GM12891 (cell line): ENCODE results near the gene SLC5A1.

Source experiments
- PAX5 ChIP-seq: IDR thresholded peaks from 2 replicates; pipeline ENCODE4 v1.6.1; 2011; ENCODE audit warnings: low read length, moderate library complexity, mild to moderate bottlenecking; ENCODE audit not compliant: insufficient read depth, severe bottlenecking
- TAF1 ChIP-seq: IDR thresholded peaks from 2 replicates; pipeline ENCODE4 v1.6.1; 2011; ENCODE audit warnings: low read depth, low read length, control low read depth

DNA sequence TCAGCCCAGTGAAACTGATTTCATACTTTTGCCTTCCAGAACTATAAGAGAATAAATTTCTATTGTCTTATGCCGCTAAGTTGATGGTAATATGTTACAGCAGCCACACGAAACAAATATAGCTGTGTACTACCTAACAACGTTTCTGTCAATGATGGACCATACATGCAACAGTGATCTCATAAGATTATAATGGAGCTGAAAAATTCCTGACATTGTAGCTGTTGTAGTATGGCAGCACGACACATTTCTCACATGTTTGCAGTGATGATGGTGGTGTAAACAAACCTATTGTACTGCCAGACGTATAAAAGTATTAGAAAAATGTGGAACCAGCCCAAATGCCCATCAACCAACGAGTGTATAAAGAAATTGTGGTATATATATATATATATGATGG lies 5.8 kb upstream of the SLC5A1 start:
- no peak for TF ChIP-seq PAX5
- TF ChIP-seq TAF1, result no peak
